SK-MEL-5 (cell line): ENCODE results near the gene SCRN1. TPM values are rescaled to one million over a fixed set of nuclear protein-coding genes. Genes with fewer than 3 reads are reported as not detected.
A peak's percentile ranks its signal among the peaks of the same experiment; 100 is the strongest.
"Not testable (repeated sequence)": the region's sequence is repeated elsewhere in the genome, so short reads cannot be mapped to it uniquely, and the experiment has no call there.

Experiments
- DNase-seq: peaks from one replicate; pipeline ENCODE4 v3.0.0-alpha.2; 2016; ENCODE audit warnings: low read depth, low spot score
- in situ Hi-C: cut with HindIII; loops from 2 replicates; pipeline ENCODE4 v1.10.0; 2016; ENCODE audit warnings: low sequenced_read_pairs, high pct_unique_total_duplicates, low pct_unique_long_range_greater_than_20kb
- total RNA-seq: library from RNA; depleted of rRNA; stranded (reverse); fragments of >200 nt; shearing (Covaris generic); gene quantifications from 2 replicates; pipeline ENCODE4 v1.2.3, GENCODE V29; 2014

Gene SCRN1
- total RNA-seq, 1 experiment from 2014 or later, result 64.5 TPM

DNA sequence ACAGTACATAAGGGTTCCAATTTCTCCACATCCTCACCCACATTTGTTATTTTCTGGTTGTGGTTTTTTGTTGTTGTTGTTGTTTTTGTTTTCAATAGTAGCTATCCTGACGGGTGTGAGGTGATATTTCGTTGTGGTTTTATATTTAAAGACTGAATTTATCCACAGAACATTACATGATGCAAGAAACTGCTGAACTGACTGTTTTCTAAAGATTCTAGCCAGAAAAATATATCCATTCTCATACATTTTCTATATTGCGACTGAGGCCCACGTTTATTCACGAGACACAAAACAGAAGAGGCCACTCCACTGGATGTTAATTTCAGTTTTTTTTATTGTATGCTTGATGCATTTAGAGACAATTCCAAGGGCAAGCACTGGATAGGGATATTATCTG, 69.8 kb downstream of the SCRN1 start:
- DNase-seq, result no peak
- in situ Hi-C loops, result no loop called here

DNA sequence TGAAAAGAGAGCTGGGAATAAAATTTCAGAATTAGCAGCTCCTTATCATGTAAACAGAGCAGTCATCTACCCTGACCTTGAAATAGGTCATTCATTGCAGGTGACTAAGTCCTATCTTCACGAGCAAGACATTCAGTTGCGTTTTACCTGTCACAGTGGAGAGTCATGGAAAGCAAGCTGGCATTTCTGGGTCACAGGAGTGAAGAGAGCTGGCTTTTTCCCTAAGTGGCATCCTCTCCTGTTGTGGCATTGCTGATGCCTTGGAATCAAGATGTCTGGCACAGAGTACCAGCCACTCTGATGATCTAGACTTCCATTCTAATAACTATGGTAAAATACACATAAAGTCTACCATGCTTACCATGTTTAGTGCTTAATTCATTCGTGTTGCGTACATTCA, 70.8 kb downstream of the SCRN1 start:
- DNase-seq, result no peak
- in situ Hi-C loops, result no loop called here

DNA sequence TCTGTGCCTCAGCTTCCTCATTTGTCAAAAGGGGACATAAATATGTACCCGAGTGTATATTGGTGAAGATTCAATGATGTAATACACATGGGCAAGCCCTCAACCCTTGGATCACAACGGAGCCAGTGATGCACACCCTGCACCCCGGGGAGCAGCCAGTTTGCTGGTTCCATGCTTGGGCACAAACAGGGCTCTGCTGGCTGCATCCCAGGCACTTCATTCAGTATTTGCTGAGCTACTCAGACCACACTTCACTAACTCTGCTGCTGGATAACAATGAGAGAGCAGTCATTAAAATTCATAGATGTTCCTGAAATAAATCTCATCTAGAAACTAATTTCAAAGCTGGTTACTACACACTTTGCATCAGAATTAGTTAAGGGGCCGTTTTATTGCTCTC, 72.0 kb downstream of the SCRN1 start:
- in situ Hi-C loops, result no loop called here
- no peak for DNase-seq

DNA sequence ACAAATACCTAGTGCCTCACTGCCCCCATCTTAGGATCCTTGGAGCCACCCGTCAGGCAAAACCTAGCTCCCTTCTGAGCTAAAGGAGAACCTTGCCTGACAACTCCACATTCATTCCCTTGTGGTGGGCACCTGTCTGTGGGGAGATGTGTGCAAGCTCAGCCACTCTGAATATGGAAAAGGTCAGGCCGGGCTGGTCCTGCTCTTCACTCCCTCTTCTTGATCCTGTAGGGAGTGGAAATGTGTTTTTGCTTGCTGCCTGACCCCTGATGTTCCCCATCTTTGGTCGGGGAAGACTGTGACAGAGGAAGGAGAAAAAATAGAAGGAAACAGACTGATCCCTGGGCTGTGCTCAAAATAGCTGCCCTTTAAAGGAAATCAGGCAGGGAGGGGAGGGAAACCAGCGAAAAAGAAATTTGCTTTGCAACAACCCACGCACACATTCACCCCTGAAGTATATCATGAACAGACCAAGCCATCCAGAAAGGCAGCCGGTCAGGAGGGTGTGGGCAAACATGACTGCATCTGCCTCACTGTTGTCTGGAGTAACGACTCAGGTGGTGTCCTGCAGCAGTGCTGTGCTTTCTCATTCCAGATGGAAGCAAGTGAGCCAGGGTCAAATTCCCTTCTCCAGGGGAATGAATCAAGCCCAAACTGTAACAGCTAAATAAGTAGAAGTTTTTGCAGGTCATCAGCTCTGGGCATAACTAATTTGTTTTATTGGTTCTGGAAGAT, 74.0 kb downstream of the SCRN1 start:
- DNase-seq, result no peak
- in situ Hi-C loops, result no loop called here

DNA sequence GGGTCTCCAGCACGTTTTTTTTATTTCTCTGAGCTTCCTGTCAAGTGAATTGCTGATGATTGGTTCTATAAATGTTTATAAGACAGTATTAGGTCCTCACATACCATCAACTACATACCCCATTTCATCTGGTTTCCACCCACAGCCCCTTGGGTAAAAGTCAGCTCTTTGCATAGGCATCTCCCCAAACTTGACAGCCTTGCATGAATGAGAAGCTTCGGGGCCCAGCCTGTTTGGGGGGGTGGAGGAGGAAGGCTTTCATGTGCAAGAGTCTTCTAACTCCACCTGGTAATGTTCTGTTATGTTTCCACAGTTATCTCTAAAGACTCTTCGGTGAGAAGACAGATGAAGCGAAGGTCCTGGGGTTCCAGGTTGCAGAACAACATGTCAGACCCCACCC, 75.4 kb downstream of the SCRN1 start:
- DNase-seq, result no peak
- in situ Hi-C loops, result no loop called here

DNA sequence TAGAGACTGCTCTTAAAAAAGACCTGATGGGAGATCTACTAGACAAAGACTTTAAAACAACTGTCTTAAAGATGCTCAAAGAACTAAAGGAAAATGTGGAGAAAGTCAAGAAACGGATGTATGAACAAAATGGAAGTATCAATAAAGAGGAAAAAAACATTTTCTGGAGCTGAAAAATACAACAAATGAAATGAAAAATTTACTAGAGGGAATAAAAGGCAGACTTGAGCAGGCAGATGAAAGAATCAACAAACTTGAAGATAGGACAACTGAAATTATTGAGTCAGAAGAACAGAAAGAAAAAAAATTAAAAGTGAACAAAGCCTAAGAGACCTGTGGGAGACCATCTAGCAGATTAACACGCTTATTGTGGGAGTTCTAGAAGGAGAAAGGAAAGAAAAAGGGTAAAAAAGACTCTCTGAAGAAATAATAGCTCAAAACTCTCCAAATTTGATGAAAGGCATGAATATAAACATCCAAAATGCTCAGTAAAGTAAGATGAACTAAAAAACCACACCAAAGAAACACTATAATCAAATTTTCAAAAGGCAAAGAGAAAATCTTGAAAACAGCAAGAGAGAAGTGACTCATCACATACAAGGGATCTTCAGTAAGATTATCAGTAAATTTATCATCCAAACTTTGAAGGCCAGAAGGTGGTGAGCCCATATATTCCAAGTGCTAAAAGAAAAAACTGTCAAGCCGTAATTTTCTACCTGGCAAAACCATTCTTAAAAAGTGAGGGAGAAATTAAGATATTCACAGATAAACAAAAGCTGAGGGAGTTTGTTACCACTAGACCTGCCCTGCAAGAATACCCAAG, 83.2 kb downstream of the SCRN1 start:
- in situ Hi-C loops, result no loop called here
- no peak for DNase-seq

DNA sequence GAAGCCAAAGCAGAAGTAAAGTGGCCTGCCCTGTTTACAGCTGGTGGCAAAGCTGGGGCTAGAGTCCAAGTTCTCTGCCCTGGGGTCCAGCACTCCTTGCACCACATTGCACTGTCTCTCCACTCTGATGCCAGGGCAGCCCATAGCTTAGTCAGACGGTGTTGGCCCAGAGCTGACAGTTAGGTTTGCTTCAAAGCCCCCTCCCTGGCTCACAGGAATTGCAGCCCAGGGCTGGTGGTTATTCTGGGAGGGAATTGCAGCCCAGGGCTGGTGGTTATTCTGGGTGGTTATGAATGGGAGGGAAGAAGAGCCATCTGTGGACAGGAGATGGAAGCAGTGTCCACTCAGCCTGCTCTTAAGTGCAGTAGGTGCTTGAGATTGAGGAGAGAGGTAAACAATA, 88.9 kb downstream of the SCRN1 start:
- DNase-seq, result no peak
- in situ Hi-C loops, result no loop called here

DNA sequence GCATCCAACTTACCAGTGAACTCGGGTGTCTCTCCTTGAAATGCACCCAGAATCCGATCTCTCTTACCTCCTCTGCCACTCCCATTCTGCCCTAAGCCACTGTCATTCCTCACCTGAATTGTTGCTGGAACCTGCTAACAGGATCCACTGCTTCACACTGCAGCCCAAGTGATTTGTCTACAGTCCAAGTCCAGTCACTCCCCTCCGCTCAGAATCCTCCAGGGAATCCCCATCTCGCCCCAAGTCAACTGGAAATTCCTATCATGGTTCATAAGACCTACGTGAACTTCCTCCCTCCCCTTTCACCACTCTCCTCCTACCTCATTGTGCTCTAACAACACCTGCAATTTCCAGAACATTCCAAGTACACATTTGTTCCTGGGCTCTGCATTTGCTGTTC, 91.3 kb downstream of the SCRN1 start:
- in situ Hi-C loops, result no loop called here

DNA sequence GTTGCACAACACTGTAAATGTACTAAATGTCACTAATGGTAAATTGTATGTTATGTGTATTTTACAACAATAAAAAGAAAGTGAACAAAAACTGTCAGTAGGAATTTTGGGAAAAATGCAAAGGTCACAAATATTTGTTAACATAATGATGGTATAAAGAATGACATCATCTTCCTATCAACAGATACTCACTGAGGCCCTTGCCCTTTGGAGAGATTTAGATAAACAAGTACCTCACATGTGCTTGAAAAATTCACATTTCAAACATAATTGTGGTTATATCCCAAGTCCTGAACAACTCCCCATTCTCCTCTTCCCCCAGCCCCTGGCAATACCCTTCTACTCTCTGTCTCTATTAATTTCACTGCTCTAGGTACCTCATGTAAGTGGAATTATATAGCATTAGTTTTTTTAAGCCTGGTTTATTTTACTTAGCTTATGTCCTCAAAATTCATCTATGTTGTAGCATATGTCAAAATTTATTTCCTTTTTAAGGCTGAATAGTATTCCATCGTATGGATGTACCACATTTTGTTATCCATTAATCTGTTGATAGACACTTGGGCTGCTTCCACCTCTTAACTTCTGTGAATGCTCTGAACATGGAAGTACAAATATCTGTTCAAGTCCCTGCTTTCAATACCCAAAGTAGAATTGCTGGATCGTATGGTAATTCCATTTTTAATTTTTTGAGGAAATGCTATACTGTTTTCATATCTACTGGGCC, 92.8 kb downstream of the SCRN1 start:
- in situ Hi-C loops, result no loop called here
- no peak for DNase-seq

More for the DNA sequence above, 91.3 kb downstream of the SCRN1 start:
- no peak for DNase-seq

DNA sequence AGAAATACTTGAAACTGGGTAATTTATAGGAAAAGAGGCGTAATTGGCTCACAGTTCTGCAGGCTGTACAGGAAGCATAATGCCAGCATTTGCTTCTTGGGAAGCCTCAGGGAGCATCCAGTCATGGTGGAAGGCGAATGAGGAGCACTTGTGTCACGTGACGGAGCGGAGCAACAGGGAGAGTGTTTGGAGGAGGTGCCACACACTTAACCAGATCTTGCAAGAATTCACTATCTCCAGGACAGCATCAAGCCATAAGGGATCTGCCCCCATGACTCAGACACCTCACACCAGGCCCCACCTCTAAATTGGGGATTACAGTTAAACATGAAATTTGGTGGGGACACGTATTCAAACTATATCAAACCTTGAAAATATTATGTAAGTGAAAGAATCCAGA, 94.0 kb downstream of the SCRN1 start:
- in situ Hi-C loops, result no loop called here
- DNase-seq, result no peak

DNA sequence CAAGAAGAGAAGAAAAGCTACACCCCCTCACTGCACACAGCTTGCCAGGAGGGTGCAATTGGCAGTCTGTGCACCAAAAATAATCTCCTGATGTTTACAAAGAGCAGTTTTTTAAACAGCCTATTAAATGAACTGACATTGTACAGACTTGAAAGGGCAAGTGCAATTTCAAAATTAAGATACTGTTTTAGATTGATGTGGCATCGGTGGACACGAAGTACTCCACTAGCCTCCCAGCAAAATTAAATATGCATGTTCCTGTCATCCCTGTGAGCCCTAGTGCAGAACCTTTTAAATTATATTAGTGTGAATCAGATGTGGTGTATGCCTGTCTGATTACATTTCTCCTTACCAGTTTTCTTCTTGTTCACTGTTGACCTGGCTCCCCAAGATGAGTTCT, 95.3 kb downstream of the SCRN1 start:
- in situ Hi-C loops, result no loop called here
- DNase-seq, result no peak

DNA sequence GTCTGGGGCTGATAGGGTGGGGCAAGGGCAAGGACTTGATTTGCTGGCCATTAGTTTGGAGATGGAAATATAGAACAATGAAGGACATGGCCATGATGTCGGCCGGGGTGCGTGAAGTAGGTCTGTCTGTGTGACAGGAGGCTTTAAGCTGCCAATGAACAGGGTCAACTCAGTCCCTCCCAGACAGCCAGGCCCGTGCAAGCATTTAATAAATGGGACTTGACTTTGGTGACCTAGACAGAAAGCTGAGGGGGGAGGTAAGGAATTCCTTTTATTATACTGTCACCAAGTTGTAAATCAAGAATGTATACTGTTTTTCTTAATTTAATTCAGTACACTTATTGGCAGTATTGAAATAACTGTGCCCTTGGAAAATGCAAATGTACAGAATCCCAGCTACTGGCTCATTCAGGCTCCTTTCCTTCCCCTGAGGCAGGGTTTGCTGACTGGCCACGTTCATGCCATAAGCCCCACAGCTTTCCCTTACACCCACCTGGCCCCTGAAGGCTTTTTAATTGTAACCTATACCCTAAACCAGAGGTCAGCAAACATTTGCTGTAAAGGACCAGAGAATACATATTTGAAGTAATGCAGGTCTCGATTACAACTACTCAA, 96.1 kb downstream of the SCRN1 start:
- in situ Hi-C loops, result no loop called here
- no peak for DNase-seq

DNA sequence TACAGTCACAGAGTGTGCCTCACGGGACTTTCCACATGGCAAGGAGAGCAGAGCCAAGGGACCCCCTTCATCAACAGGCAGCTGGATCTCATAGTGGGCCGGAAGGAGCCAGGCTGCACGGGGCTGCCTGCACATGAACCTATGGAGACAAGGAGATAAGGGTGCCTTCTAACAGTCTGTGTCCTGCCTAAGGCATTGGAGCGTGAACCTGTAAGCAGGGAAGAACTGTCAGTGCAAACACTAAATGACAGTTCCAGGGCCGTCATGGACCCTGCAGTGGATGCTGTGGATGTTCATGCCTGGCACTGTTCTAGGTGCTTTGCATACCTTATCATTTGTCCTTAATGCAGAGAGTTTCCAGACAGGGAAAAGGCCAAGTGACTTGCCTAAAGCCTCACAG, 97.4 kb downstream of the SCRN1 start:
- DNase-seq, result no peak
- in situ Hi-C loops, result no loop called here

DNA sequence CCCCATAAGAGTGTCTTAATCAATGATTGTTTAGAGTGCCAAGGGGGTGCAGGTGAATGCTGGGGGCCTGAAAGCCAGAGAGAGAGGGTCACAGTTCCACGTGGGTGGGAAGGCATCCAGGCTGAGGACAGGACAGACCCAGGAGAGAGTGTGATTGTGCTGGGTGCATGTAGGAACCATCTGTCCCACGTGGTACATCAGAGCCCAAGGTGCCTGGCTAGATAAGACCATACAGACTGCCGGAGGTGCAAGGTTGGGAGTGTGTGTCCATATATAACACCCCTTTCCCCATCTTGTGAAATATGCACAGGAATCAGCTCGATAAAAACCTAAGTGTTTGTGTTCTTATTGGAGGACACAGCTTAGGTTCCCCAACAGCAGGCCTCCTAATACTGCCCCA, 97.8 kb downstream of the SCRN1 start:
- DNase-seq, result no peak
- in situ Hi-C loops, result no loop called here

DNA sequence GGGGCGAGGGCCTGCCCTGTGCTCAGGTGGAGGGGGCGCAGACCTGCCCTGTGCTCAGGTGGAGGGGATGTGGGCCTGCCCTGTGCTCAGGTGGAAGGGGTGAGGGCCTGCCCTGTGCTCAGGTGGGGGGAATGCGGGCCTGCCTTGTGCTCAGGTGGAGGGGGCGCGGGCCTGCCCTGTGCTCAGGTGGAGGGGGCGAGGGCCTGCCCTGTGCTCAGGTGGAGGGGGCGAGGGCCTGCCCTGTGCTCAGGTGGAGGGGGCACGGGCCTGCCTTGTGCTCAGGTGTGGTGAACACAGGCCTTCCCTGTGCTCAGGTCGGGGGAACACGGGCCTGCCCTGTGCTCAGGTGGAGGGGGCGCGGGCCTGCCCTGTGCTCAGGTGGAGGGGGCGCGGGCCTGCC, 98.8 kb downstream of the SCRN1 start:
- in situ Hi-C loops, DNase-seq: not testable (repeated sequence)

DNA sequence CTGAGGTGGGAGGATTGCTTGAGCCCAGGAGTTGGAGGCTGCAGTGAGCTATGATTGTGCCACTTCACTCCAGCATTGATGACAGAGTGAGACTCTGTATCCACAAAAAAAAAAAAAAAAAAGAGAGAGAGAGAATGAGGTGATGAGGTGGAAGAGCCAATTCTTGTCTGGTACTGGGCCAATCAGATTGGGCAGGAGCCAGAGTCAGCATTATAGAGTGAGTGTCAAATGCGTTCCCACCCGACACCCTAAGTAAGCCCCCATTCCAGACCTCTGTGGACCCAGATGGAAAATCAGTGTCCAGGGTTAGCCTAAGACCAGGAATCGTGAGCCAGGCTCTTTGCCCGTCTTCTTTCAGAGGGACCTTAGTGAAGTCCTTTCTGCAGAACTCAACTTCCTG, 99.3 kb downstream of the SCRN1 start:
- in situ Hi-C loops, result no loop called here
- DNase-seq, result no peak

DNA sequence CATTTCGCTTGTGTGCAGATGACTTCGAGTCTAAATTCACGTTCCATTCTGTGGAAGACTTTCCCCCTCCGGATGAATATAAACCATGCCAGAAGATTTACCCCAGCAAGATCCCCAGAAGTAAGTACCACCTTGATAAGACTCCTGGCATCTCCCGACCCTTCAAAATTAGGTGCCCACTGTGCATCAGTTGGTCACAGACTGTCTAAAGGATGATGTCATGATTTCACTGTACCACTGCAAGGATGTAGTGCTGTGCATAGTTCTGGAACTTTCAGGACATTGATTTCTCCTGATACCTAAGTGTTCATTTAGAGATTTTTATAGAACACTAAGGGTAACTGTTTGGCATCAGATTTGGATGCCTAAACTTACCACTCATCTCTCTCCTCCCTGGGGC, 100.3 kb downstream of the SCRN1 start:
- DNase-seq, result no peak
- in situ Hi-C loops, result no loop called here

DNA sequence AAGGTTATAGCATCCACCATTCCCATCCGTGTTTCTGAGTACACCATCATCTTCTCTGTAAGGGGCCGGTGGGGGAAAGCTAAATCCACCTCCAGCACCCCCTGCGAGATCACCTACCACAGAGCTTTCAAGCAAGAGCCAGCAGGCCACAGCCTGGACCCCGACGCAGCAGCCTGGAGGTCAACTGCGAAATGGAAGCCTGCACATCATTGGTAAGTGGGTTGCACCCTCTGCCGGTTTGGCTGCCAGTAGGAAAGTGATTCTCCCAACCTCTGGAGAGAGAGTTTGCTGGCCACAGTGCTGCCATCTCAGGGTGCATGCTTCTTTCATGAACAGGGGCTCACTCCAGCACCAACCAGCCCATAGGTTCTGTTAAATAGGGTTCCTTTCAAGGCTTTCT, 101.6 kb downstream of the SCRN1 start:
- in situ Hi-C loops, result no loop called here
- peak; percentile 40 for DNase-seq
